GM23338 (cell line): ENCODE measurements around the gene GSTM1. TPM values are rescaled to one million over a fixed set of nuclear protein-coding genes. Genes with fewer than 3 reads are reported as not detected.

Experiments
- ATAC-seq: fragments of 200-7000 bp; cut with Tn5 transposase; 3 replicates; pipeline ENCODE4 v1.9.1; 2020
- DNase-seq: peaks from one replicate; pipeline ENCODE4 v3.0.0-alpha.2; 2015; ENCODE audit warnings: low spot score
- H2AFZ ChIP-seq: fragments of 200-600 bp; sonication (generic); 2 replicates; pipeline ENCODE4 v1.8.0; 2016; ENCODE audit warnings: antibody characterized with exemption, mild to moderate bottlenecking, moderate library complexity
- H3F3A ChIP-seq: fragments of 200-600 bp; sonication (generic); replicated peaks from 2 replicates; pipeline ENCODE4 v1.8.0; 2017; ENCODE audit warnings: antibody characterized with exemption, mixed run types, low read depth
- H3K27ac ChIP-seq: fragments of 200-600 bp; sonication (generic); 2 replicates; pipeline ENCODE4 v1.6.1; 2016; ENCODE audit warnings: low read depth
- H3K27me3 ChIP-seq: fragments of 200-600 bp; sonication (generic); 2 replicates; pipeline ENCODE4 v1.8.0; 2016; ENCODE audit warnings: mild to moderate bottlenecking, mixed run types, moderate library complexity; ENCODE audit not compliant: insufficient read depth
- H3K36me3 ChIP-seq: fragments of 200-600 bp; sonication (generic); 2 replicates; pipeline ENCODE4 v1.8.0; 2016; ENCODE audit warnings: mild to moderate bottlenecking; ENCODE audit not compliant: insufficient read depth
- H3K4me1 ChIP-seq: fragments of 200-600 bp; sonication (generic); 2 replicates; pipeline ENCODE4 v1.8.0; 2016; ENCODE audit warnings: mild to moderate bottlenecking, moderate library complexity; ENCODE audit not compliant: insufficient read depth
- H3K4me2 ChIP-seq: fragments of 200-600 bp; sonication (generic); 2 replicates; pipeline ENCODE4 v1.7.1; 2017; ENCODE audit warnings: mixed run types
- H3K4me3 ChIP-seq: fragments of 200-600 bp; sonication (generic); 2 replicates; pipeline ENCODE4 v1.6.1; 2016; ENCODE audit warnings: mixed run types
- H3K79me2 ChIP-seq: fragments of 200-600 bp; sonication (generic); replicated peaks from 2 replicates; pipeline ENCODE4 v1.8.0; 2017; ENCODE audit warnings: mild to moderate bottlenecking; ENCODE audit not compliant: insufficient read depth
- H3K9me2 ChIP-seq: fragments of 200-600 bp; sonication (generic); 2 replicates; pipeline ENCODE4 v1.8.0; 2017; ENCODE audit not compliant: insufficient read depth
- H4K20me1 ChIP-seq: fragments of 200-600 bp; sonication (generic); replicated peaks from 2 replicates; pipeline ENCODE4 v1.8.0; 2017; ENCODE audit warnings: mild to moderate bottlenecking; ENCODE audit not compliant: insufficient read depth
- H3K27ac Mint-ChIP-seq: 2 replicates; pipeline ENCODE4 v1.8.0; 2020; ENCODE audit warnings: inconsistent platforms, mild to moderate bottlenecking, moderate library complexity, mixed read lengths
- H3K27me3 Mint-ChIP-seq: 3 replicates; pipeline ENCODE4 v1.8.0; 2022; ENCODE audit warnings: low read depth, mild to moderate bottlenecking, moderate library complexity, mixed read lengths, inconsistent platforms; ENCODE audit not compliant: insufficient read depth, poor library complexity
- H3K36me3 Mint-ChIP-seq: 3 replicates; pipeline ENCODE4 v1.8.0; 2021; ENCODE audit warnings: low read depth, mild to moderate bottlenecking, inconsistent platforms, moderate library complexity, mixed read lengths
- H3K4me1 Mint-ChIP-seq: 3 replicates; pipeline ENCODE4 v1.8.0; 2020; ENCODE audit warnings: mild to moderate bottlenecking, inconsistent platforms, mixed read lengths
- H3K4me3 Mint-ChIP-seq: 3 replicates; pipeline ENCODE4 v1.8.0; 2021; ENCODE audit warnings: moderate library complexity, mild to moderate bottlenecking, inconsistent platforms, mixed read lengths
- H3K9me3 Mint-ChIP-seq: 3 replicates; pipeline ENCODE4 v1.8.0; 2020; ENCODE audit warnings: moderate library complexity, mild to moderate bottlenecking, inconsistent platforms, mixed read lengths
- CREB1 ChIP-seq: fragments of 250-450 bp; sonication (Bioruptor Pico); IDR thresholded peaks from 2 replicates; pipeline ENCODE4 v1.5.0; 2020; ENCODE audit warnings: low read depth, mild to moderate bottlenecking, moderate library complexity
- EZH2 ChIP-seq: fragments of 200-600 bp; sonication (generic); IDR thresholded peaks from one replicate; pipeline ENCODE4 v1.8.0; 2017; ENCODE audit warnings: antibody characterized with exemption, mild to moderate bottlenecking, low read depth; ENCODE audit not compliant: unreplicated experiment
- EZH2phosphoT487 ChIP-seq: fragments of 200-600 bp; sonication (generic); IDR thresholded peaks from one replicate; pipeline ENCODE4 v1.8.1; 2018; ENCODE audit warnings: antibody characterized with exemption; ENCODE audit not compliant: unreplicated experiment
- JUNB ChIP-seq: IDR thresholded peaks from one replicate; pipeline ENCODE4 v1.6.1; 2016; ENCODE audit warnings: antibody characterized with exemption; ENCODE audit not compliant: unreplicated experiment
- NANOG ChIP-seq: IDR thresholded peaks from 2 replicates; pipeline ENCODE4 v1.6.1; 2016; ENCODE audit warnings: antibody characterized with exemption, borderline replicate concordance
- POLR2AphosphoS5 ChIP-seq: IDR thresholded peaks from 2 replicates; pipeline ENCODE4 v1.6.1; 2016; ENCODE audit warnings: antibody characterized with exemption, low read depth
- STAT1 ChIP-seq: IDR thresholded peaks from one replicate; pipeline ENCODE4 v1.6.1; 2016; ENCODE audit warnings: antibody characterized with exemption; ENCODE audit not compliant: unreplicated experiment
- ZNF114 ChIP-seq: fragments of 250-450 bp; sonication (Bioruptor Pico); IDR thresholded peaks from 2 replicates; pipeline ENCODE4 v1.5.0; 2020; ENCODE audit warnings: mild to moderate bottlenecking, moderate library complexity
- ZNF331 ChIP-seq: fragments of 250-450 bp; sonication (Bioruptor Pico); IDR thresholded peaks from 2 replicates; pipeline ENCODE4 v1.5.0; 2020; ENCODE audit warnings: low read depth, mild to moderate bottlenecking, moderate library complexity
- polyA plus RNA-seq: library from polyadenylated mRNA; unstranded; fragments of >200 nt; fragmentation: Nextera tagmentation; extraction: Ambion mirVana; gene quantifications from 2 replicates; pipeline ENCODE4 v1.2.1, GENCODE V29; 2016
- total RNA-seq: library from RNA; depleted of rRNA; stranded (reverse); fragments of >200 nt; shearing (Covaris generic); gene quantifications from 2 replicates; pipeline ENCODE4 v1.2.3, GENCODE V29; 2014
- TF ChIP-seq, protein P1 (sequence below), 2 experiments: fragments of 200-600 bp in 1 of 2; sonication (generic) in 1 of 2; conservative IDR thresholded peaks; 2 replicates each; pipeline versions ENCODE4 v1.5.1 to v1.6.1; 2016 to 2017; ENCODE audit warnings: antibody characterized with exemption in 2 of 2, low read depth in 2 of 2, mild to moderate bottlenecking in 2 of 2, moderate library complexity in 1 of 2
- TF ChIP-seq, protein P2 (sequence below): IDR thresholded peaks from 2 replicates; pipeline ENCODE4 v1.6.1; 2016; ENCODE audit warnings: antibody characterized with exemption
- TF ChIP-seq, protein P3 (sequence below): IDR thresholded peaks from one replicate; pipeline ENCODE4 v1.6.1; 2018; ENCODE audit warnings: antibody characterized with exemption; ENCODE audit not compliant: unreplicated experiment
- TF ChIP-seq, protein P4 (sequence below): fragments of 250-450 bp; sonication (Bioruptor Pico); IDR thresholded peaks from 2 replicates; pipeline ENCODE4 v1.5.0; 2020; ENCODE audit warnings: mild to moderate bottlenecking, moderate library complexity

GSTM1 gene
- total and polyA plus RNA-seq, 2 experiments from 2014 or later = not detected

DNA sequence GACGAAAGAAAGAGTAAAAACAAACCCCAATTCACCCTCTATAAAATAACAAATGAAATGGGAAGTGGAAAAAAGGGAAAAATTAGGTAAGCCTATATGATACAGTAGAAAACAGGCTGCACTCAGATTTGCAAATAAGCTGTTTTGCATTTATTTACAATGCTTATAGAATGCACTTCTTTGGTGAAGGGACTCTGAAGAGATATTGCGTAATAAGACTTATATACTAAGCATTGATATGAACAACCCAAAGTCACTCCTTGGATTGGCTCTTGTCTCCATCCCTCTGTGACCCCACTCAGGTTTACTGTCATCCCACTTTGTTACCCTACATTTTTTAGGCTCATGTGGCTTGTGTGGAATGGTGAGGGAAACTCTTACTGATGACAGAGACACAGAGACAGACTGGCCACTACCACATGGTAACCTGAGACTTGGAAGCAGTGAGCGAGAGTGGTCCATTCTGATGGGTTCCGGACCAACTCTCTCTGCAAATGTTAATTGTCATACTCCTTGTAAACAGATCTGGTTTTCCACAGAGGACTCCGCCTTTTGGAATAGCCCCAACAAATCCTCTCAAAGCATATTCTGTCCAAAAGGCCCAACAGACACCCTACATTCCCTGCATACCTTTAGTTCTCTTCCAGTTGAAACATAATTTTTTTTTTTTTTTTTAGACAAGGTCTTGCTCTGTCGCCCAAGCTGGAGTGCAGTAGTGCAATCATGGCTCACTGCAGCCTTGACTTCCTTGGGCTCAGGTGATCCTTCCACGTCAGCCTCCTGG, 35.5 kb downstream of the GSTM1 start:
- ATAC-seq (no peak), DNase-seq (no peak)
- Mint-ChIP-seq H3K27me3 (no peaks in the 10 kb centered on the region), H3K4me3 (no peak overlapping the region), H3K27ac (no peak overlapping the region), H3K36me3 (peaks cover 12% of the 10 kb centered on the region), H3K9me3 (peaks cover 19% of the 10 kb centered on the region), H3K4me1 (no peaks in the 10 kb centered on the region)
- TF ChIP-seq CREB1 (CRISPR knock-in tag) (no peak), STAT1 (no peak), EZH2 (no peak), ZNF331 (no peak), POLR2AphosphoS5 (no peak), ZNF114 (CRISPR knock-in tag) (no peak), NANOG (no peak), JUNB (no peak), EZH2phosphoT487 (no peak)
- TF ChIP-seq, protein P1, sequence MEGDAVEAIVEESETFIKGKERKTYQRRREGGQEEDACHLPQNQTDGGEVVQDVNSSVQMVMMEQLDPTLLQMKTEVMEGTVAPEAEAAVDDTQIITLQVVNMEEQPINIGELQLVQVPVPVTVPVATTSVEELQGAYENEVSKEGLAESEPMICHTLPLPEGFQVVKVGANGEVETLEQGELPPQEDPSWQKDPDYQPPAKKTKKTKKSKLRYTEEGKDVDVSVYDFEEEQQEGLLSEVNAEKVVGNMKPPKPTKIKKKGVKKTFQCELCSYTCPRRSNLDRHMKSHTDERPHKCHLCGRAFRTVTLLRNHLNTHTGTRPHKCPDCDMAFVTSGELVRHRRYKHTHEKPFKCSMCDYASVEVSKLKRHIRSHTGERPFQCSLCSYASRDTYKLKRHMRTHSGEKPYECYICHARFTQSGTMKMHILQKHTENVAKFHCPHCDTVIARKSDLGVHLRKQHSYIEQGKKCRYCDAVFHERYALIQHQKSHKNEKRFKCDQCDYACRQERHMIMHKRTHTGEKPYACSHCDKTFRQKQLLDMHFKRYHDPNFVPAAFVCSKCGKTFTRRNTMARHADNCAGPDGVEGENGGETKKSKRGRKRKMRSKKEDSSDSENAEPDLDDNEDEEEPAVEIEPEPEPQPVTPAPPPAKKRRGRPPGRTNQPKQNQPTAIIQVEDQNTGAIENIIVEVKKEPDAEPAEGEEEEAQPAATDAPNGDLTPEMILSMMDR (conservative IDR thresholded peaks at IDR 0.05; ENCODE audit: low read depth in 2 of 2) = no peak
- TF ChIP-seq, protein P2, sequence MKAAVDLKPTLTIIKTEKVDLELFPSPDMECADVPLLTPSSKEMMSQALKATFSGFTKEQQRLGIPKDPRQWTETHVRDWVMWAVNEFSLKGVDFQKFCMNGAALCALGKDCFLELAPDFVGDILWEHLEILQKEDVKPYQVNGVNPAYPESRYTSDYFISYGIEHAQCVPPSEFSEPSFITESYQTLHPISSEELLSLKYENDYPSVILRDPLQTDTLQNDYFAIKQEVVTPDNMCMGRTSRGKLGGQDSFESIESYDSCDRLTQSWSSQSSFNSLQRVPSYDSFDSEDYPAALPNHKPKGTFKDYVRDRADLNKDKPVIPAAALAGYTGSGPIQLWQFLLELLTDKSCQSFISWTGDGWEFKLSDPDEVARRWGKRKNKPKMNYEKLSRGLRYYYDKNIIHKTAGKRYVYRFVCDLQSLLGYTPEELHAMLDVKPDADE = no peak
- TF ChIP-seq, protein P3, sequence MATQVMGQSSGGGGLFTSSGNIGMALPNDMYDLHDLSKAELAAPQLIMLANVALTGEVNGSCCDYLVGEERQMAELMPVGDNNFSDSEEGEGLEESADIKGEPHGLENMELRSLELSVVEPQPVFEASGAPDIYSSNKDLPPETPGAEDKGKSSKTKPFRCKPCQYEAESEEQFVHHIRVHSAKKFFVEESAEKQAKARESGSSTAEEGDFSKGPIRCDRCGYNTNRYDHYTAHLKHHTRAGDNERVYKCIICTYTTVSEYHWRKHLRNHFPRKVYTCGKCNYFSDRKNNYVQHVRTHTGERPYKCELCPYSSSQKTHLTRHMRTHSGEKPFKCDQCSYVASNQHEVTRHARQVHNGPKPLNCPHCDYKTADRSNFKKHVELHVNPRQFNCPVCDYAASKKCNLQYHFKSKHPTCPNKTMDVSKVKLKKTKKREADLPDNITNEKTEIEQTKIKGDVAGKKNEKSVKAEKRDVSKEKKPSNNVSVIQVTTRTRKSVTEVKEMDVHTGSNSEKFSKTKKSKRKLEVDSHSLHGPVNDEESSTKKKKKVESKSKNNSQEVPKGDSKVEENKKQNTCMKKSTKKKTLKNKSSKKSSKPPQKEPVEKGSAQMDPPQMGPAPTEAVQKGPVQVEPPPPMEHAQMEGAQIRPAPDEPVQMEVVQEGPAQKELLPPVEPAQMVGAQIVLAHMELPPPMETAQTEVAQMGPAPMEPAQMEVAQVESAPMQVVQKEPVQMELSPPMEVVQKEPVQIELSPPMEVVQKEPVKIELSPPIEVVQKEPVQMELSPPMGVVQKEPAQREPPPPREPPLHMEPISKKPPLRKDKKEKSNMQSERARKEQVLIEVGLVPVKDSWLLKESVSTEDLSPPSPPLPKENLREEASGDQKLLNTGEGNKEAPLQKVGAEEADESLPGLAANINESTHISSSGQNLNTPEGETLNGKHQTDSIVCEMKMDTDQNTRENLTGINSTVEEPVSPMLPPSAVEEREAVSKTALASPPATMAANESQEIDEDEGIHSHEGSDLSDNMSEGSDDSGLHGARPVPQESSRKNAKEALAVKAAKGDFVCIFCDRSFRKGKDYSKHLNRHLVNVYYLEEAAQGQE = no peak
- TF ChIP-seq, protein P4, sequence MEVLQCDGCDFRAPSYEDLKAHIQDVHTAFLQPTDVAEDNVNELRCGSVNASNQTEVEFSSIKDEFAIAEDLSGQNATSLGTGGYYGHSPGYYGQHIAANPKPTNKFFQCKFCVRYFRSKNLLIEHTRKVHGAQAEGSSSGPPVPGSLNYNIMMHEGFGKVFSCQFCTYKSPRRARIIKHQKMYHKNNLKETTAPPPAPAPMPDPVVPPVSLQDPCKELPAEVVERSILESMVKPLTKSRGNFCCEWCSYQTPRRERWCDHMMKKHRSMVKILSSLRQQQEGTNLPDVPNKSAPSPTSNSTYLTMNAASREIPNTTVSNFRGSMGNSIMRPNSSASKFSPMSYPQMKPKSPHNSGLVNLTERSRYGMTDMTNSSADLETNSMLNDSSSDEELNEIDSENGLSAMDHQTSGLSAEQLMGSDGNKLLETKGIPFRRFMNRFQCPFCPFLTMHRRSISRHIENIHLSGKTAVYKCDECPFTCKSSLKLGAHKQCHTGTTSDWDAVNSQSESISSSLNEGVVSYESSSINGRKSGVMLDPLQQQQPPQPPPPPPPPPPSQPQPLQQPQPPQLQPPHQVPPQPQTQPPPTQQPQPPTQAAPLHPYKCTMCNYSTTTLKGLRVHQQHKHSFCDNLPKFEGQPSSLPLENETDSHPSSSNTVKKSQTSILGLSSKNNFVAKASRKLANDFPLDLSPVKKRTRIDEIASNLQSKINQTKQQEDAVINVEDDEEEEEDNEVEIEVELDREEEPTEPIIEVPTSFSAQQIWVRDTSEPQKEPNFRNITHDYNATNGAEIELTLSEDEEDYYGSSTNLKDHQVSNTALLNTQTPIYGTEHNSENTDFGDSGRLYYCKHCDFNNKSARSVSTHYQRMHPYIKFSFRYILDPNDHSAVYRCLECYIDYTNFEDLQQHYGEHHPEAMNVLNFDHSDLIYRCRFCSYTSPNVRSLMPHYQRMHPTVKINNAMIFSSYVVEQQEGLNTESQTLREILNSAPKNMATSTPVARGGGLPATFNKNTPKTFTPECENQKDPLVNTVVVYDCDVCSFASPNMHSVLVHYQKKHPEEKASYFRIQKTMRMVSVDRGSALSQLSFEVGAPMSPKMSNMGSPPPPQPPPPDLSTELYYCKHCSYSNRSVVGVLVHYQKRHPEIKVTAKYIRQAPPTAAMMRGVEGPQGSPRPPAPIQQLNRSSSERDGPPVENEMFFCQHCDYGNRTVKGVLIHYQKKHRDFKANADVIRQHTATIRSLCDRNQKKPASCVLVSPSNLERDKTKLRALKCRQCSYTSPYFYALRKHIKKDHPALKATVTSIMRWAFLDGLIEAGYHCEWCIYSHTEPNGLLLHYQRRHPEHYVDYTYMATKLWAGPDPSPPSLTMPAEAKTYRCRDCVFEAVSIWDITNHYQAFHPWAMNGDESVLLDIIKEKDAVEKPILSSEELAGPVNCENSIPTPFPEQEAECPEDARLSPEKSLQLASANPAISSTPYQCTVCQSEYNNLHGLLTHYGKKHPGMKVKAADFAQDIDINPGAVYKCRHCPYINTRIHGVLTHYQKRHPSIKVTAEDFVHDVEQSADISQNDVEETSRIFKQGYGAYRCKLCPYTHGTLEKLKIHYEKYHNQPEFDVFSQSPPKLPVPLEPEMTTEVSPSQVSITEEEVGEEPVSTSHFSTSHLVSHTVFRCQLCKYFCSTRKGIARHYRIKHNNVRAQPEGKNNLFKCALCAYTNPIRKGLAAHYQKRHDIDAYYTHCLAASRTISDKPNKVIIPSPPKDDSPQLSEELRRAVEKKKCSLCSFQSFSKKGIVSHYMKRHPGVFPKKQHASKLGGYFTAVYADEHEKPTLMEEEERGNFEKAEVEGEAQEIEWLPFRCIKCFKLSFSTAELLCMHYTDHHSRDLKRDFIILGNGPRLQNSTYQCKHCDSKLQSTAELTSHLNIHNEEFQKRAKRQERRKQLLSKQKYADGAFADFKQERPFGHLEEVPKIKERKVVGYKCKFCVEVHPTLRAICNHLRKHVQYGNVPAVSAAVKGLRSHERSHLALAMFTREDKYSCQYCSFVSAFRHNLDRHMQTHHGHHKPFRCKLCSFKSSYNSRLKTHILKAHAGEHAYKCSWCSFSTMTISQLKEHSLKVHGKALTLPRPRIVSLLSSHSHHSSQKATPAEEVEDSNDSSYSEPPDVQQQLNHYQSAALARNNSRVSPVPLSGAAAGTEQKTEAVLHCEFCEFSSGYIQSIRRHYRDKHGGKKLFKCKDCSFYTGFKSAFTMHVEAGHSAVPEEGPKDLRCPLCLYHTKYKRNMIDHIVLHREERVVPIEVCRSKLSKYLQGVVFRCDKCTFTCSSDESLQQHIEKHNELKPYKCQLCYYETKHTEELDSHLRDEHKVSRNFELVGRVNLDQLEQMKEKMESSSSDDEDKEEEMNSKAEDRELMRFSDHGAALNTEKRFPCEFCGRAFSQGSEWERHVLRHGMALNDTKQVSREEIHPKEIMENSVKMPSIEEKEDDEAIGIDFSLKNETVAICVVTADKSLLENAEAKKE (CRISPR knock-in tag) = no peak
- Histone ChIP-seq H2AFZ (no peak overlapping the region), H3K4me3 (no peak overlapping the region), H3K36me3 (peaks cover 3% of the 10 kb centered on the region; the same call in 1 of the 2 replicates), H3K4me2 (no peak overlapping the region), H3K4me1 (no peaks in the 10 kb centered on the region; the same call in 1 of the 2 replicates), H3K79me2 (no peaks in the 10 kb centered on the region), H3K27me3 (no peaks in the 10 kb centered on the region), H3F3A (no peaks in the 10 kb centered on the region), H3K9me2 (no peaks in the 10 kb centered on the region), H4K20me1 (no peaks in the 10 kb centered on the region), H3K27ac (no peak overlapping the region)
